Fibroblast of skin of scalp (primary cell): ENCODE data around the gene CNEP1R1. TPM values are rescaled to one million over a fixed set of nuclear protein-coding genes. Genes with fewer than 3 reads are reported as not detected.
"Not testable (repeated sequence)": the region's sequence is repeated elsewhere in the genome, so short reads cannot be mapped to it uniquely, and the experiment has no call there.

Source experiments
- DNase-seq: peaks from one replicate; pipeline ENCODE4 v3.0.0-alpha.2; 2013
- polyA plus RNA-seq, 2 experiments: library from polyadenylated mRNA; unstranded; fragments of 120-200 nt; gene quantifications; one replicate each; pipeline ENCODE4 v1.2.1, GENCODE V29; 2013; ENCODE audit not compliant: insufficient read length in 2 of 2

The CNEP1R1 gene, protein sequence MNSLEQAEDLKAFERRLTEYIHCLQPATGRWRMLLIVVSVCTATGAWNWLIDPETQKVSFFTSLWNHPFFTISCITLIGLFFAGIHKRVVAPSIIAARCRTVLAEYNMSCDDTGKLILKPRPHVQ
- 24.5 TPM for polyA plus RNA-seq (2013, experiment 1 of 2; ENCODE audit: insufficient read length)
- polyA plus RNA-seq (2013, experiment 2 of 2; ENCODE audit: insufficient read length) = 29.3 TPM

DNA sequence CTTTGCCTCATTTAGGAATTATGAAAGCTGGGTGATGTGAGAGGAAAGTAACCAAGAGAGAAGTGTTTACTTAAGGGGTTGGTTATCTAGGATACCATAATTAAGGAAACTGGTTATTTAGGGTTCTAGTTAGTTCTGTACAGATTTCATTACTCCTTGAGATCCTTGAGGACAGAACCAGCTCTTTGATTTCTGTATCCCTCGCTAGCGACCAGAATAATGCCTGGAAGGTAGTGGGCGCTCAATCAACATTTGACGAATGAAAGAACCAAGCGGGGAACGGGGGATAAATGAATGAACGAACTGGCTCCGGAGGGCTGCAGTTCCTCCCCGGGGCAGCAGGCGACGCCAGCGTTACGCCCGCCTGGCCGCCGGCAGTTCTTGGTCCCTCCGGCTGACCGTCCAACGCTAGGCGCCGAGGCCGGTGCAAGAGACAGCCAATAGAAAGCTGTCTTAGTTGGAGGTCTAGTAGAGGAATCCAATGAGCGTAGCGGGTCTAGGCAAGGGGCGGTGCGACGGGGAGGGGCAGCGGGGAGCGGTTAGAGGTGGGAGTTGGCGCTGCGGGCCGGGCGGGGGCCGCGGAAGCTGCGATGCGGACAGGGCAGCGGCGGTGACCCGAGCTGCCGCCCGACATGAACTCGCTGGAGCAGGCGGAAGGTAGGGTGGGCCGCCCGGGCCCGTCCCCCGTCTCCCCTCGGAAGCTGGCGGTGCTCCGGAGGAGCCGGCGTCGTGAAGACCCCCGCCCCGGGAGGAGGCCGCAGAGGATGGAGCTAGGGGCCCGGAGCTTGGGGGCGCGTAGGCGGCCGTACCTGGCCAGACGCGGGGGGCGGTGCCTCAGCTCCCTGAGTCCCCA is at the start of gene CNEP1R1:
CNEP1R1 (plus strand) TSS at position 542 of the 853 bp plus-strand sequence; CDS start at position 633, 91 bp downstream.
- peak; percentile 97 for DNase-seq

DNA sequence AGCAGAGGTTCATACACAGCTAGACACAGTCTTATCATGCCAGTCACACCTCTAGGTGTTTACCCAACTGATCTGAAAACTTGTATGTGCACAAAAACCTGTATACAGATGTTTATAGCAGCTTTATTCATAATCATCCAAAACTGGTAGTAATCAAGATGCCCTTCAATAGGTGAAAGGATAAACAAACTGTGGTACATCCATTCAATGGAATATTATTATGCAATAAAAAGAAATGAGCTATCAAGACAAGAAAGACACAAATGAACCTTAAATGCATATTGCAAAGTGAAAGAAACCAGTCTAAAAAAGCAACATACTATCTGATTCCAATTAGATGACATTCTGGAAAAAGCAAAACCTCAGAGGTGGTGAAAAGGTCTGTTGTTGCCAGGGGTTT is 47.6 kb upstream of the CNEP1R1 start:
- no peak for DNase-seq

DNA sequence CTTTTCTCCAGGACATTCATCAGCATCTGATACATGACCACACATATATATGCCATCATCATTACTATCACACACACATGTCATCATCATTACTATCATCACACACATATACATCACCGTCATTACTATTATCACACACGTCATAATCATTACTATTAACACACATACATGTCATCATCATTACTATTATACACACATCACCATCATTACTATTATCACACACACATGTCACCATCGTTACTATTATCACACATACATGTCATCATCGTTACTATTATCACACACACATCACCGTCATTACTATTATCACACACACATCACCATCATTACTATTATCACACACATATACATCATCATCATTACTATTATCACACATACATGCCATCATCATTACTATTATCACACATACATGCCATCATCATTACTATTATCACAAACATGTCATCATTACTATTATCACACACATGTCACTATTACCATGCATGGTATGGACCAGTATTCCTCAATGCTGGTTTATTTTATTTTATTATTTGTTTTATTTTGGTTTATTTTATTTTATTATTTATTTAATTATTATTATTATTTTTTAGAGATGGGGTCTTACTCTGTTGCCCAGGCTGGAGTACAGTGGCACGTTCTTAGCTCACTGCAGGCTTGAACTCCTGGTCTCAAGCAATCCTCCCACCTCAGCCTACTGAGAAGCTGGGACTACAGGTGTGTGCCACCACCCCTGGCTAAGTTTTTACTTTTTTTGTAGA is 46.3 kb upstream of the CNEP1R1 start:
- DNase-seq = no peak

DNA sequence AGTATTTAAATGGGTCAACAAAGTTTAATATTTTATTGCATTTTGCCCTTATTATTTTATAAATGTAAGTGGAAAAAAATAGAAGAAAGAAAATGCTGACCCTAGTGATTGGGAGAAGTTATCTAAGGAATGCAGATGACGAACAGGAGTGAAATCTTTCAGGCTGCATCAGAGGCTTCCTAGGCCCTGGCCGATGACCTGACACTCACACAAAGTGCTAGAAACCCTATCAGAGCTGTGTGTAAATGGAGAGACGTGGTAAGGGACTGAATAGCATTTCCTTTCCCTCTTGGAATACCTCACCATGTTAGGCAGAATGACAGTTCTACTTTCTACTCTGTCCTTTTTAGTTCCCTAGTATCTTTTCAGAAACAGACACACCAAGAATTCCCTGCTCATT is 44.9 kb upstream of the CNEP1R1 start:
- DNase-seq = no peak

DNA sequence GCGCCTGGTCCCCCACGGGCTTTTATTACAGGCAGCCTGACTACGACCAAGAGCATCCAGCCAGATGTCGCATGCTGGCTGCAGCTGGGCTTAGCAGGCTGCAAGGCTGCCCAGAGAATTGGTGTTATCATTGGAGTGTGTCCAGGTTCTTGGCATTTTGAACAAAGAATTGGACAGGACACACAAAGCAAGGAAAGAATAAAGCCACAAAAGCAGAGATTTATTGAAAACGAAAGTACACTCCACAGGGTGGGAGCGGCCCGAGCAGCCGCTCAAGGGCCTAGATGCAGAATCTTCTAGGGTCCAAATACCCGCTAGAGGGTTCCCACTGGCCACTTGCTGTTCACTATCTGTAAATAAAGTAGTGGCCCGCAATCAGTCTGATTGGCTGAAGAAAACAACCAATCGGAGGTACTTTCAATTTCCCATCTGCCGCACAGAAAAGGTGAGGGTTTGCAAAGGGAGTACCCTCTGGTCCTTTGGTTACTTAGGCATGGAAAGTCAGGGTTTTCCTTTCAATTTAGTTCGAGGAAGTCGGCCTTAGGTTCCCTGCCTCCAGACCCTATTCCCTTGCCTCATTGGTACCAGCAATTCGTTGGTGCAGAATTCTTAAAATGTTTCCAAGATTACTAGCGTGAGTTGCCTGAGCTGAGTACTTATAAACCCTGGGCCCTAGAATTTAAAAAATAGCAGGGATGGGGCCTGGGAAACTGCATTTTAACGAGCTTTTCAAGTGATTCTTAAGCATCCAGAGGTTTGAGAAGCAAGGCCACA is 38.5 kb upstream of the CNEP1R1 start:
- peak; percentile 33 for DNase-seq

DNA sequence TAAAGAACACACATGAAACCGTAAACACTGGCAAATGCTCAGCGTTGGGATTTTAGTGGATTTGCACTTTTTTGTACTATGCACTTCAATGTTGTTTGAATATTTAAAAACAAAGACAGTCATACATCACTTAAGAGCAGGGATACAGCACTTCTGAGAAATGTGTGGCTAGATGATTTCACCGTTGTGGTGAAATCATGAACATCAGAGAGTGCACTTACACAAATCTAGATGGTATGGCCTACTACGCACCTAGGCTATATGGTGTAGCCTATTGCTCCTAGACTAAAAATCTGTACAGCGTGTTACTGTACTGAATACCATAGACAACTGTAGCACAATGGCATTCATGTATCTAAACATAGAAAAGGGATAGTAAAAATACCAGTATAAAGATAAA is 37.6 kb upstream of the CNEP1R1 start:
- no peak for DNase-seq

DNA sequence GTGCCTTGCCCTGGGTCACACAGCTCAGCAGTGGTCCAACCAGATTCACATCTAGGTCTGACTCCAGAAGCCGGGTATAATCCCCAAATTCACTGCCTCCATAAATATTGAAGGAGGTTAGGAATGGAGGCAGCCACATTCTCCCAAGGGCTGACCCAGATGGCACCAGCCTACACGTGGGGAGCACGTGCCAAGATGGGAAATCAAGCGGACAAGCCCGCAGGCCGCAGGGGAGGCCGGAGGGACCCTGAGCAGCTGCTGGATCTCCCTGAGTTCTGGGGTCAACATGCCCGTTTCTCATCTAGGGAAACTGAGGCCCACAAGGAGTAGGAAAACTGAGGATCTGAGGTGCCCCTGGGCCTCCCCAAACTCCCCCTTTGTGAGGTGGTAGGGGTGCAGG is 32.2 kb upstream of the CNEP1R1 start:
- DNase-seq = no peak

DNA sequence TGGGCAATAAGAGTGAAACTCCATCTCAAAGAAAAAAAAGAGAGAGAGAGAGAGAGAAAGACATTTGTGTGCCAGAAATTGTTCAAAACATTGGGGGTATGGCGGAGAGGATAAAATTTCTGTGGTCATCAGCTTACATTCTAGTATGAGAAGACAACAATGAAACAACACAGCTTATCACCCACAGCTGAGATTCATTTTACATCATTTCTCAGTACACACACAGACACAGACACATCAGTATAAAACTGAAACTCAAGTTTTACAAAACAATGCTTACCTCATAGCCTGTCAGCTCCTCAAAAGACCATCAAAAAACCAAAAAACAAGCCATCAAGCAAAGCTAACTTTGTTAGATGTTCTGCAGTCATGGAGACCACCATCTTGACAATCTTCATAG is 31.4 kb upstream of the CNEP1R1 start:
- no peak for DNase-seq

DNA sequence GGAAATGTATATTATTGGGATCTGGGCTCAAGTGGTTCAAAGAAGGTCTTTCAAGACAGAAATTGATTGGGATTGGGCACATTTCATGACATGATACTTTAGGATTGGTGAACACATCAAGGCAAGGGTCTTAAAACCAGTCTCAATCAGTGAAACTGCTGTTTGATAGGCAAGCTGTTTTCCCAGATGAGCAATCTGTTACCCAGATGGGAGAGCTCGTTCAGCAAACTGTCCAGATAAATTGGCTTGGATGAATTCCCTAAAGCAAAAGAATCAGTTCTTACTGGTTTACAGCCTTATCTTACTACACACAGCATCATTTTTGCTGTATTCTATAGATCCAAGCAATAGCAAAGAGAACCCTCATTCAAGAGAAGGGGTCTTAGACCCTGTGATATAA is 31.0 kb upstream of the CNEP1R1 start:
- no peak for DNase-seq

DNA sequence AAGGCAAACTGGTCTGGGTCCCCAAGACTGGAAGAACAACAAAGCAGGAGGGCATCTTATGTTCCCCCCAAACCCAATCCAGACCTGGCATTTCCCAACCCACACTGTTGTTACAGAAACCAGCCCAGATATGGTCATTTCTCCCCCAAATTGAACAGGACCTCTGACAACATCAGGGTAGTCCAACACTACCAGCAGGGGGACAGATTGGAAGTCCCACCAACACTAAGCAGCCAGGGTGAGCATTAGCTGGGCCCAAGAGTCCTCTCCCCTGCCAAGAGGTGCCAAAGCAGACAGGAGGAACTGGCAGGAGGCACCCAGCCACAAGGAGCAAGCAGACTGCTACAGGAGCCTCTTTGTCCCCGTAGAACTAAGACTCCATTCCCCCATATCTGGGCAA is 29.3 kb upstream of the CNEP1R1 start:
- DNase-seq = no peak

DNA sequence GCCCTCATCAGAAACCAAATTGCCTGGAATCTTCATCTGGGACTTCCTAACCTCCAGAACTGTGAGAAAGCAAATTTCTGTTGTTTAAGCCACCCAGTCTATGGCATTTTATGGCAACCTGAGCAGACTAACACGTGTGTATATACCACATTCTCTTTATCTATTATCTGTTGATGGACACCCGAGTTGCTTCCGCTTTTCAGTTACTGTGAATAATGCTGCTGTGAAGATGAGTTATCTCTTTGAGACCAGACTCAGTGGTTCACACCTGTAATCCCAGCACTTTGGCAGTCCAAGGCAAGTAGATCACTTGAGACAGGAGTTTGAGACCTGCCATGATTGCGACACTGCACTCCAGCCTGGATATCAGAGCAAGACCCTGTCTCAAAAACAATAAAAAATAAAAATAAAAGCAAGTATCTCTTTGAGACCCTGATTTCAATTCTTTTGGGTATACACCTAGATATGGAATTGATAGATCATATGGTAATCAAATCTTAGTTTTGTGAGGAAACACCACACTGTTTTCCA is 27.2 kb upstream of the CNEP1R1 start:
- DNase-seq = no peak

DNA sequence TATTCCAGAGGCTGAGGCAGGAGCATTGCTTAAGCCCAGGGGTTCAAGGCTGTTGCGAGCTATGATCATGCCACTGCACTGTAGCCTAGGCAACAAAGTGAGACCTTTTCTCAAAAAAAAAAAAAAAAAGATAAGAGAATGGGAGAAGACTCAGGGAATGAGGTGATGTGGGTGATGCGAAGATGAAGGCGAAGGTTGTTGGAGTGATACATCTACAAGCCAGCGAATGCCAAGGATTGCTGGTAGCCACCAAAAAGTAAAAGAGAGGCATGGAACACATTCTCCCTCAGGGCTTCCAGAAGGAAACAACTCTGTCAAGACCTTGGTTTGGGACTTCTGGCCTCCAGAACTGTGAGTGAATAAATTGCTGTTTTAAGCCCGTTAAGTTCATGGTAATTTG is 26.0 kb upstream of the CNEP1R1 start:
- DNase-seq = no peak

DNA sequence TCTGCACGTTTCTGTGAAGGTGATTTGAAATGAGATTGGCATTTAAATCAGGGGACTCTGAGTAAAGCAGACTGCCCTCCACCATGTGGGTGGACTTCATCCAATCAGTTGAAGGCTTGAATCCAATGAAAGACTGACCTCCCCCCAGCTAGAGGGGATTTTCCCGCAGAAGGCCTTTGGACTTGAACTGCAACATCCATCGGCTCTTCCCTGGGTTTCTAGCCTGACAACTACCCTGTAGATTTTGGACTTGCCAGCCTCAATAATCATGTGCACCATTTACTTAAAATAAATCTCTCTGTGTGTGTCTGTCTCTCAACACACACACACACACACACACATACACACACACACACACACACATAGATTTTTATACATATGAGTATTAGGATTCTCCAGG is 23.9 kb upstream of the CNEP1R1 start:
- DNase-seq = no peak

DNA sequence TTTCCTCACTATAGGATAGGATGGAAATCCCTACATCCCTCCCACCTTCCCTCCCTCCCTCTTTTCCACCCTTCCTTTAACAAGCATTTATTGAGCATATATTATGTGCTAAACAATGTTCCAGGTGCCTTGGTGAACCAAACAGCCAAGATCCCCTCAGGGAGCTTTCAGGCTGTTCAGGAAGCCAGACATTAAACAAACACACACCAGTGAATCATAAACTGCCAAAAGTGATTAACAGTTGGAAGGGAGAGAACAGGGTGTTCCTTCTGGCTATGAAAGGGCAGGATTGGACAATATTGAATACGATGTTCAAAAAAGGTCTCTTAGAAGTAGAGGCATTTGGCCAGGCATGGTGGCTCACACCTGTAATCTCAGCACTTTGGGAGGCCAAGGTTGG is 22.8 kb upstream of the CNEP1R1 start:
- no peak for DNase-seq

DNA sequence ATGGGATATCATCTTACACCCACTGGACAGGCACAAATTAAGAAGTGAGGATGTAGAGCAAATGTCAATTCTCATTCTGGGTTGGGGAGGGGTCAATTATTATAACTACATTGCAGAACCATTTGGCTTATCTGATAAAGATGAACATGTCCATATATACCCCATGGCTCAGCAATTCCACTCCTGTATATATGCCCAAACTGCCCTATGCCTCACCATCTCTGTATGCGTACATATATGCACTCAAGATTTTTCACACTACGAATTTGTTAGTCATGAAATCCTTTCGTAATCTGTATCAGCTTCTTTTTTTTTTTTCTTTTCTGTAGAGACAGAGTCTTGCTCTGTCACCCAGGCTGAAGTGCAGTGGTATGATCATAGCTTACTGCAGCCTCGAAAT is 20.8 kb upstream of the CNEP1R1 start:
- DNase-seq = no peak

DNA sequence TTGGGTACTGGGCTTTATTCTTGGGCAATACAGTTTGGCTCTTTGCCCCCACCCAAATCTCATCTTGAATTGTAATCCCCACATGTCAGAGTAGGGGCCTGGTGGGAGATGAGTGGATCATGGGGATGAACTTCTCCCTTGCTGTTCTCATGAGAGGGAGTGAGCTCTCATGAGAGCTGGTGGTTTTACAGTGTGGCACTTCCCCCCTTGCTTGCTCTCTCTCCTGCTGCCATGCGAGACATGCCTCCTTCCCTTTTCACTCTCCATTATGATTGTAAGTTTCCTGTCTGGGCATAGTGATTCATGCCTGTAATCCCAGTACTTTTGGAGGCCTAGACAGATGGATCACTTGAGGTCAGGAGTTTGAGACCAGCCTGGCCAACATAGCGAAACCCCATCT is 18.1 kb upstream of the CNEP1R1 start:
- DNase-seq = no peak

DNA sequence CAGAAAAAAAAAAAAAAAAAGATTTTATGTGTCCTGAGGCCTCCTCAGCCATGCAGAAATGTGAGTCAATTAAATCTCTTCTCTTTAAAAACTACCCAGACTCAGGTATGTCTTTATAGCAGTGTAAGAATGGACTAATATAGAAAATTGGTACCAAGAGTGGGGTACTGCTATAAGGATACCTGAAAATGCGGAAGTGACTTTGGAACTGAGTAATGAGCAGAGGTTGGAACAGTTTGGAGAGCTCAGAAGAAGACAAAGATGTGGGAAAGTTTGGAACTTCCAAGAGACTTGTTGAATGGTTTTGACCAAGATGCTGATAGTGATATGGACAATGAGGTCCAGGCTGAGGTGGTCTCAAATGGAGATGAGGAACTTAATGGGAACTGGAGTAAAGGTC is 17.3 kb upstream of the CNEP1R1 start:
- no peak for DNase-seq

DNA sequence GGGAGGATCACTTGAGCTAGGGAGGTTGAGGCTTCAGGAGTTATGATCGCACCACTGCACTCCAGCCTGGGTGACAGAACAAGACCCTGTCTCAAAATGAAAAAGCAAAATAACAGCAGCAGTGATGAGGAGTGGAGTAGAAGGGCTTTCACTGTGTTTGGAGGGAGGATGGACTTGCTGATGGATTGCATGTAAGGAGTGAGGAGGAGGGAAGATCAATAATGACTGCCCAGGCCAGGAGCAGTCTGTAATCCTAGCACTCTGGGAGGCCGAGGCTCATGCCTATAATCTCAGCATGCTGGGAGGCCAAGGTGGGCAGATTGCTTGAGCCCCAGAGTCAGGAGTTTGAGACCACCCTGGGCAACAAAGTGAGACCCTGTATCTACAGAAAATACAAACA is 14.8 kb upstream of the CNEP1R1 start:
- no peak for DNase-seq

DNA sequence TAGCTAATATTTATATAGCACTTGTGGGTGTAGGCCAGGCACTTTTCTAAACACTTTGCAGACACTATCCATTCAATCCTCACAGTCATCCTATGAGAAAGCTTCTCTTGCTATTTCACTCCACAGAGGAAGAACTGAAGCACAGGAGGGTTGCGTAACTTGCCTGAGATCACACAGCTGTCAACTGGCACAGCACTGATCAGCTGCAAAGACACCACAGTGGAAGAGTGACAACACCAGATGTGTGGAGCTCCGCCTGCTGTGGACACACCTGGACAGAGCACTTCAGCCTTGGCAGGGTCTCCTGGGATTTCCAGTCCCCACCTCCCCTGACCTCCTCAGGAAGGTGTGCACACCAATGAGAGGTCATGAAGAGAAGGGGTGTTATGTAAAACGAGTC is 13.3 kb upstream of the CNEP1R1 start:
- DNase-seq = no peak

DNA sequence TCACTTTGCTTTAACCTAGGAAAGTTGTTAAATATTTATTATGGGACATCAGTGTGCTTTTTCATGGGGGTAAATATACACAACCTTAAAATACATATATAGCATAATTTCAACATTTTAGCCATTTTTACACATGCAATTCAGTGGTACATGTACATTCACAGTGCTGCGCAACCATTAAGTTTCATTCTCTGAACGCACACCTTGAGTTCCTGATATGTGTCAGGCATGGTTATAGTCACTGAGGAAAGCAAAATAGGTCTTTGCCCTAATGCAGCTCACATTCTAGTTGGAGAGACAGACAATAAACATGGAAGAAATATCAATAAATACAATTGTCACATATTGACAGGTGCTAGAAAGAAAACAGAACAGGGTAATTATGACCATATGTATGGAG is 12.8 kb upstream of the CNEP1R1 start:
- DNase-seq = no peak

DNA sequence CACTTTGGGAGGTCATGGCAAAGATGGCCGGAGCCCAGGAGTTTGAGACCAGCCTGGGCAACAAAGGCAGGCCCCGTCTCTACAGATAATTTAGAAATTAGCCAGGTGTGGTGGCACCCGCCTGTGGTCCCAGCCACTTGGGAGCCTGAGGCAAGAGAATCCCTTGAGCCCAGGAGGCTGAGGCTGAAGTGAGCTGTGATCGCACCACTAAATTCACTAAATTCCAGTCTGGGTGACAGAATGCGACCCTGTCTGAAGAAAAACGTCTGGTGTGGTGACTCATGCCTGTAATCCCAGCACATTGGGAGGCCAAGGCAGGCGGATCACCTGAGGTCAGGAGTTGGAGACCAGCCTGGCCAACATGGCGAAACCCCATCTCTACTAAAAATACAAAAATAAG is 10.8 kb upstream of the CNEP1R1 start:
- not testable (repeated sequence) for DNase-seq

DNA sequence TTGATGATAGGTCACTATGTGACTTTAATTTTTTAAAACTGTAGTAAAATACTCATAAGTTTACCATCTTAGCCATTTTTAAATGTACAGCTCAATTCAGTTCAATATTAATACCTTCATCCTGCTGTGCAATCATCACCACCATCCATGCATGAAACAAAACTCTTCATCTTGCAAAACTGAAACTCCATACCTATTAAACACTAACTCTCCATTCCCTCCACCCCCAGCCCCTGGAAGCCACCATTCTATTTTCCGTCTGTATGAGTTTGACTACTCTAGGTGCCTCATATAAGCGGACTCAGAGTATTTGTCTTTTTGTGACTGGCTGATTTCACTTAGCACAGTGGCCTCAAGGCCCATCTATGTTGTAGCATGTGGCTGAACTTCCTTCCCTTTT is 9.4 kb upstream of the CNEP1R1 start:
- no peak for DNase-seq

DNA sequence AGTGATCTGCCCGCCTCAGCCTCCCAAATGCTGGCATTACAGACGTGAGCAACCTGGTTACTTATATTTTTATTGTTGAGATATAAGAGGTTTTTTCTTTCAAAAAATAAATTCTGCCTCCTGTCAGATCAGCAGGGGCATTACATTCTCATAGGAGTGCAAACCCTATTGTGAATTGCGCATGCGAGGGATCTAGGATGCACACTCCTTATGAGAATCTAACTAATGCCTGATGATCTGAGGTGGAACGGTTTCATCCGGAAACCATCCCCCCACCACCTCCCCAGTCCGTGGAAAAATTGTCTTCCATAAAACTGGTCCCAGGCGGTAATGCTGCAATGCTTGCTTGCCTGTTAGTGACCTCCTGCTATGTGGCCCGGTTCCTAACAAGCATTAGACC is 7.5 kb upstream of the CNEP1R1 start:
- no peak for DNase-seq
